Measurements from ENCODE around the gene MTR.

- TF ChIP-seq, protein P1, sequence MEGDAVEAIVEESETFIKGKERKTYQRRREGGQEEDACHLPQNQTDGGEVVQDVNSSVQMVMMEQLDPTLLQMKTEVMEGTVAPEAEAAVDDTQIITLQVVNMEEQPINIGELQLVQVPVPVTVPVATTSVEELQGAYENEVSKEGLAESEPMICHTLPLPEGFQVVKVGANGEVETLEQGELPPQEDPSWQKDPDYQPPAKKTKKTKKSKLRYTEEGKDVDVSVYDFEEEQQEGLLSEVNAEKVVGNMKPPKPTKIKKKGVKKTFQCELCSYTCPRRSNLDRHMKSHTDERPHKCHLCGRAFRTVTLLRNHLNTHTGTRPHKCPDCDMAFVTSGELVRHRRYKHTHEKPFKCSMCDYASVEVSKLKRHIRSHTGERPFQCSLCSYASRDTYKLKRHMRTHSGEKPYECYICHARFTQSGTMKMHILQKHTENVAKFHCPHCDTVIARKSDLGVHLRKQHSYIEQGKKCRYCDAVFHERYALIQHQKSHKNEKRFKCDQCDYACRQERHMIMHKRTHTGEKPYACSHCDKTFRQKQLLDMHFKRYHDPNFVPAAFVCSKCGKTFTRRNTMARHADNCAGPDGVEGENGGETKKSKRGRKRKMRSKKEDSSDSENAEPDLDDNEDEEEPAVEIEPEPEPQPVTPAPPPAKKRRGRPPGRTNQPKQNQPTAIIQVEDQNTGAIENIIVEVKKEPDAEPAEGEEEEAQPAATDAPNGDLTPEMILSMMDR (IDR thresholded peaks at IDR 0.05 in 2 of 3, conservative IDR thresholded peaks at IDR 0.05 in 1 of 3; ENCODE audit: insufficient read depth in 2 of 3, low read depth in 1 of 3, low read length in 3 of 3), result peak; percentile 87 to 93 (median 92)
- no peak for TF ChIP-seq RCOR1 (IDR thresholded peaks at IDR 0.05; ENCODE audit: borderline replicate concordance in 1 of 2, low read depth in 2 of 2, low read length in 2 of 2)
- TF ChIP-seq POLR2A (conservative IDR thresholded peaks at IDR 0.05), result no peak
- TF ChIP-seq ZNF75A (CRISPR knock-in tag; IDR thresholded peaks at IDR 0.05), result no peak
- TF ChIP-seq VEZF1 (CRISPR knock-in tag; IDR thresholded peaks at IDR 0.05), result no peak
- TF ChIP-seq BRCA1 (IDR thresholded peaks at IDR 0.05), result no peak
- no peak for TF ChIP-seq BRCA1 (CRISPR knock-in tag; IDR thresholded peaks at IDR 0.05)
- TF ChIP-seq ETV1 (tag; conservative IDR thresholded peaks at IDR 0.05; ENCODE audit: low read depth), result no peak
- TF ChIP-seq EWSR1 (IDR thresholded peaks at IDR 0.05; ENCODE audit: borderline replicate concordance, low read depth, partially characterized antibody), result no peak
- no peak for TF ChIP-seq FOXA1 (IDR thresholded peaks at IDR 0.05; ENCODE audit: borderline replicate concordance)
- TF ChIP-seq, protein P2, sequence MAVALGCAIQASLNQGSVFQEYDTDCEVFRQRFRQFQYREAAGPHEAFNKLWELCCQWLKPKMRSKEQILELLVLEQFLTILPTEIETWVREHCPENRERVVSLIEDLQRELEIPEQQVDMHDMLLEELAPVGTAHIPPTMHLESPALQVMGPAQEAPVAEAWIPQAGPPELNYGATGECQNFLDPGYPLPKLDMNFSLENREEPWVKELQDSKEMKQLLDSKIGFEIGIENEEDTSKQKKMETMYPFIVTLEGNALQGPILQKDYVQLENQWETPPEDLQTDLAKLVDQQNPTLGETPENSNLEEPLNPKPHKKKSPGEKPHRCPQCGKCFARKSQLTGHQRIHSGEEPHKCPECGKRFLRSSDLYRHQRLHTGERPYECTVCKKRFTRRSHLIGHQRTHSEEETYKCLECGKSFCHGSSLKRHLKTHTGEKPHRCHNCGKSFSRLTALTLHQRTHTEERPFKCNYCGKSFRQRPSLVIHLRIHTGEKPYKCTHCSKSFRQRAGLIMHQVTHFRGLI (CRISPR knock-in tag; IDR thresholded peaks at IDR 0.05), result no peak
- TF ChIP-seq EZH2 (IDR thresholded peaks at IDR 0.05; ENCODE audit: borderline replicate concordance, low read depth, low read length), result no peak
- no peak for TF ChIP-seq CHD7 (IDR thresholded peaks at IDR 0.05; ENCODE audit: low read depth, low read length)
Observed at GRCh38 chr1:236868625-236869467, 73.8 kb downstream of the MTR start.

Data from K562 (cell line).